Stimulated activated CD4-positive, alpha-beta T cell treated with anti-CD3 and anti-CD28 coated beads, Interleukin-4, amount 100 ng/mL, for 4 hours (primary cell): Measurements from ENCODE around the gene GRIA2.
A peak's percentile ranks its signal among the peaks of the same experiment; 100 is the strongest.
"Not testable (repeated sequence)": the region's sequence is repeated elsewhere in the genome, so short reads cannot be mapped to it uniquely, and the experiment has no call there.

Experiments
- DNase-seq, 2 experiments: peaks; one replicate each; pipeline ENCODE4 v3.0.0-alpha.2; 2020

GRIA2 gene

GRCh38 chr4:157220371-157220881 lies at the start of gene GRIA2:
Gene GRIA2 (plus strand): TSS chr4:157220728. CDS start chr4:157221043, 315 bp downstream.
- DNase-seq, result no peak

- no peak for DNase-seq
Measured at GRCh38 chr4:157172011-157172410, 48.5 kb upstream of the GRIA2 start.

GRCh38 chr4:157180268-157180667 lies 40.3 kb upstream of the GRIA2 start:
- DNase-seq, result not testable (repeated sequence)

- DNase-seq, result no peak
Measured at GRCh38 chr4:157184300-157184699, 36.2 kb upstream of the GRIA2 start.

- DNase-seq, result no peak
Measured at GRCh38 chr4:157185363-157185762, 35.2 kb upstream of the GRIA2 start.

- DNase-seq, result no peak
Measured at GRCh38 chr4:157195374-157195773, 25.2 kb upstream of the GRIA2 start.

- no peak for DNase-seq
Measured at GRCh38 chr4:157196046-157196445, 24.5 kb upstream of the GRIA2 start.

GRCh38 chr4:157204634-157205244 lies 15.8 kb upstream of the GRIA2 start:
- peak in 1 of 2 experiments; percentile 23 for DNase-seq

- DNase-seq, result no peak
Measured at GRCh38 chr4:157217708-157218107, 2.8 kb upstream of the GRIA2 start.

GRCh38 chr4:157219711-157220370 lies 687 bp upstream of the GRIA2 start:
- no peak for DNase-seq

GRCh38 chr4:157221426-157221894 lies 932 bp downstream of the GRIA2 start:
- no peak for DNase-seq

- DNase-seq, result no peak
Measured at GRCh38 chr4:157221895-157222770, 1.6 kb downstream of the GRIA2 start.

- no peak for DNase-seq
Measured at GRCh38 chr4:157222771-157223160, 2.2 kb downstream of the GRIA2 start.

GRCh38 chr4:157223456-157223855 lies 2.9 kb downstream of the GRIA2 start:
- DNase-seq, result no peak

- DNase-seq, result no peak
Measured at GRCh38 chr4:157225096-157225495, 4.6 kb downstream of the GRIA2 start.

- DNase-seq, result no peak
Measured at GRCh38 chr4:157226035-157226434, 5.5 kb downstream of the GRIA2 start.

GRCh38 chr4:157226601-157227000 lies 6.1 kb downstream of the GRIA2 start:
- no peak for DNase-seq

GRCh38 chr4:157231525-157231924 lies 11.0 kb downstream of the GRIA2 start:
- no peak for DNase-seq

- no peak for DNase-seq
Measured at GRCh38 chr4:157242871-157243270, 22.3 kb downstream of the GRIA2 start.

- DNase-seq, result no peak
Measured at GRCh38 chr4:157244348-157244747, 23.8 kb downstream of the GRIA2 start.

- no peak for DNase-seq
Measured at GRCh38 chr4:157245351-157245750, 24.8 kb downstream of the GRIA2 start.

- no peak for DNase-seq
Measured at GRCh38 chr4:157246964-157247363, 26.4 kb downstream of the GRIA2 start.

GRCh38 chr4:157258165-157258564 lies 37.6 kb downstream of the GRIA2 start:
- DNase-seq, result not testable (repeated sequence)
